GM12891 (cell line): ENCODE data around the gene SREBF1.

ENCODE experiments used
- POLR2A ChIP-seq: IDR thresholded peaks from 2 replicates; pipeline ENCODE4 v1.6.1; 2011; ENCODE audit warnings: low read depth, low read length, control low read depth
- POLR2AphosphoS5 ChIP-seq: IDR thresholded peaks from 2 replicates; pipeline ENCODE4 v1.6.1; 2011; ENCODE audit warnings: low read depth, low read length, control low read depth
- POU2F2 ChIP-seq: IDR thresholded peaks from 2 replicates; pipeline ENCODE4 v1.6.1; 2011; ENCODE audit warnings: low read depth, mild to moderate bottlenecking, control low read depth, low read length, moderate library complexity
- TAF1 ChIP-seq: IDR thresholded peaks from 2 replicates; pipeline ENCODE4 v1.6.1; 2011; ENCODE audit warnings: low read depth, low read length, control low read depth

DNA sequence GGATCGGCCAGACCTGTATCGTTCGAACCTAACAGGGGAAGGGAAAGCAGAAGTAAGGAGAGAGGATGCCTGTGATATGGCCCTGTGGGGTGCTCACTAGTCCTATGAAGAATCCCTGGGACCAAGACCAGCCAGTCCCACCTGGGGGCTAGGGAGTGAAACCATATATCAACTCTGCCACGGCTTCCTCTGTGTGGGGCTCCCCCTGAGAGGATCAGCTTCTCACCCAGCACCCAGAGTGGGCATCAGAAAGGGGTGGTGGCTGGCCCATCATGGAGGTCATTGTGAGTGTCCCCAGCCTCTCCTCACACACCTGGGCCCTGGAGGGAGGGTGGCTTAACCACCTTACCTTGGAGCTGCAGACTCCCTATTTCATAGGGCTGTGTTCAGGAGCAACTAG lies 30.1 kb upstream of the SREBF1 start:
- TF ChIP-seq POLR2A: no peak
- no peak for TF ChIP-seq TAF1
- no peak for TF ChIP-seq POLR2AphosphoS5
- TF ChIP-seq POU2F2: no peak
